NCI-H2196 treated with DMSO at 0.1 percent for 48 hours (cell line): Measurements from ENCODE around the gene LCNL1.
A peak's percentile ranks its signal among the peaks of the same experiment; 100 is the strongest.

Experiments used
- DNase-seq: peaks from one replicate; lab custom pipeline; 2025; ENCODE audit not compliant: unreplicated experiment; lab: John Stamatoyannopoulos, UW

The LCNL1 gene

DNA sequence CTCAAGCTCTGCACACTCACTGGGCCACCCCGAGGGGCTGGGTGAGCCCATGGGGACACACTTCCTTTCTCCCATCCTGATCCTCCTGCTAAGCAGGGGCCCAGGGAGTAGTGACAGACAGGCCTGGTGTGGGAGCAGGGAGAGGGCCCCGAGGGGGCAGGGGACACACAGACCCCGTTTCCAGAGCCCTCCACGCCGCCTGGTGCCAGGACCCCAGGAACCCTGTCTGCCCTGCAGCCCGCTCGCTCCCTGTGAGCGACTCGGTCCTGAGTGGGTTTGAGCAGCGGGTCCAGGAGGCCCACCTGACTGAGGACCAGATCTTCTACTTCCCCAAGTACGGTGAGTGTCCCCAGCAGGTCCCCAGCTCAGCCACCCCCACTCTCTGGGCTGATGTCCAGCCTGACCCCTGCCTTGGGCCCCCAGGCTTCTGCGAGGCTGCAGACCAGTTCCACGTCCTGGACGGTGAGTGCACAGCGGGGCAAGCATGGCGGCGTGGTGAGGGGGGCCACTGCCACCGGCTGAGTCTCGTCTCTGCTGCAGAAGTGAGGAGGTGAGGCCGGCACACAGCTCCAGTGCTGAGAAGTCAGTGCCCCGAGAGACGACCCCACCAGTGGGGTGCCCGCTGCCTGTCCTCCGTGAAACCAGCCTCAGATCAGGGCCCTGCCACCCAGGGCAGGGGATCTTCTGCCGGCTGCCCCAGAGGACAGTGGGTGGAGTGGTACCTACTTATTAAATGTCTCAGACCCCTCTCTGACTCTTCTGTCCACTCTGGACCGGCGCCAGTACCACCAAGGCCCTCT is 36.4 kb upstream of the LCNL1 start:
- DNase-seq = no peak

DNA sequence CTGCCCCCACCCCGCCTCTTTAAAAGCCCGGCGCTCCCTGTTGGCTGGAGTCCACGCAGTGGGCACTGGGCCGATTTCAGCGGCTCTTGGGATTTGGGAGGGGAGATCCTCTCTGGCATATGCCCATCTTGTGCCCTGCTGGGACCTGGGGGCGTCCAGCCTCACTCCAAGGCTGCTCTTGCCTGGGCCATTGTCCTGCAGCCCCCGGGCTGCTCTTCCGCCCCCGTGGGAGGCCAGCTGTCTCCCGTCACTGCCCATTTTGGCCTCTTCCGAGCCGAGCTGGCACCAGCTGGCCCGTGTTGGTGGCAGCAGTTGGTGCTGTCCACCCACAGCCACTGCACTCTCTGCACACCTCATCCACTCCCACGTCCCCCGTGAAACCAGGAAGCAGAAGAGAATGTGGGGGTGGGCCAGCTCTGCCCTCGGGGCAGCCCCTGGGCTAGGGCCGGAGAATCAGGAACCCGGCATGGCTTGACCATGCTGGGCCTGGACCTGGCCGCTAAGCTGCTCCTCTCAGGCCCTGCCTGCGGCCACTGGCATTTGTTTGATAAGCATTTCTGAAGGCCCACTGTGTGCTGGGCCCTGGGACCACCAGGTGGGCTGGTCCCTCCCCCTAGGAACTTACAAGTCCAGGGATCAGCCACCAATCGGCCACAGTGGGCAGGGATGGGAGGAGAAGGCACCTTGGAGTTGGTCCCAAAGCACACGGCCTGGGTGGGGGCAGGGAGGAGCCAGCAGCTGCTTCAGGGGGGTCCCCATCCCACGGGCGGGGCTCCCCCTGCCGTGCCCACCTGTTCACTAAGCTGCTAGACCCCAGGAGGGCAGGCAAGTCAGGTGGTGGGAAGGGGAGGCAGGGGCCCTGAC is 35.5 kb upstream of the LCNL1 start:
- DNase-seq = no peak

DNA sequence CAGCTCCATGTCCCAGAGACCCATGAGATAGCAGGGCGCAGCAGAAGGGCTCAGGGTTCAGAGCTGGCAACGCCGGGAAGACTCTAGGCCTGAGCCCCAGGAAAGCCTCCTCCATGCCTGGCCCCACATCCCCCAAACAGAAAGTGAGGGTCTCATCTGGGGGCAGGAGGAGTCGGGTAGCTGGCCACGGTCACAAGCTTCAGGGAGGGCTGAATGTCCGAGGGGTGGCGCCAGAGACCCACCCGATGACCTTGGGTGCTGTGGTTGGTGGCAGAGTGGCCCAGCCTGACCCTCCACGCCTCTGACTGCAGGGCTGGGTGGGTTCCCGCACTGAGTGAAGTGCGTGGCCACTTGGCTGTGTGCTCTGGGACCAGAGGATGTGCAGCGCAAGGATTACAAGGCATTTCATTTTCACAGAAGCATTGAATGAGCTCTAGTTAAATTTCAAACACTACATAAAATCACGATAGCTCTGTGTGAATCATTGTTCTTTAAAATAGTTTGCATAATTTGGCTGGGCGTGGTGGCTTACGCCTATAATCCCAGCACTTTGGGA is 34.8 kb upstream of the LCNL1 start:
- DNase-seq = peak; percentile 8

DNA sequence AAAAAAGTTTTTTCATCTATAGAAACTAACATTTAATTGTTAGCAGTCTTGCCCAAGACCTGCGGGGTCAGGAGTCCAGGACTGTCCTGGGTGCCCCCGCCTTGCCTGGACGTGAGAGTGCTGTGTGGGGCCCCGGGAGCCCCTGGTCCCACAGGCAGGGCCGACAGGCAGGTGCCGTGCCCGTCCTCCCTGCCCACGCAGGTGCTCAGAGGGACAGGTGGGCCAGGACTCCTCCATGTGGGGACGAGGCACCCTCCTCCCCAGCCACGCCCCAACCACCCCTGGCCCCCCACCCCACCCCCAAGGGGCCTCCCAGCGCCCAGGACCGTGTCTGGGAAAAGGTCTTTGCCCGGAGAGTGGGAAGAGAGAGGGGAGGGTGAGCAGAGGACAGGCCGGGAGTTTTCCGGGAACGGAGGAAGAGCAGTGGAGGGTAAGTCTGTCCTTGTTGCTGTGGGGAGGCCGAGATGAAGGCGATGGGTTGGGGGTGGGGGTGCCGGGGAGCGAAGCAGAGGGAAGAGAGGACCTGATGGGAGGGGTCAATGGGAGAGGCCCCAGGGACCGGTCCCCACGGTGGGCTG is 33.5 kb upstream of the LCNL1 start:
- DNase-seq = no peak

DNA sequence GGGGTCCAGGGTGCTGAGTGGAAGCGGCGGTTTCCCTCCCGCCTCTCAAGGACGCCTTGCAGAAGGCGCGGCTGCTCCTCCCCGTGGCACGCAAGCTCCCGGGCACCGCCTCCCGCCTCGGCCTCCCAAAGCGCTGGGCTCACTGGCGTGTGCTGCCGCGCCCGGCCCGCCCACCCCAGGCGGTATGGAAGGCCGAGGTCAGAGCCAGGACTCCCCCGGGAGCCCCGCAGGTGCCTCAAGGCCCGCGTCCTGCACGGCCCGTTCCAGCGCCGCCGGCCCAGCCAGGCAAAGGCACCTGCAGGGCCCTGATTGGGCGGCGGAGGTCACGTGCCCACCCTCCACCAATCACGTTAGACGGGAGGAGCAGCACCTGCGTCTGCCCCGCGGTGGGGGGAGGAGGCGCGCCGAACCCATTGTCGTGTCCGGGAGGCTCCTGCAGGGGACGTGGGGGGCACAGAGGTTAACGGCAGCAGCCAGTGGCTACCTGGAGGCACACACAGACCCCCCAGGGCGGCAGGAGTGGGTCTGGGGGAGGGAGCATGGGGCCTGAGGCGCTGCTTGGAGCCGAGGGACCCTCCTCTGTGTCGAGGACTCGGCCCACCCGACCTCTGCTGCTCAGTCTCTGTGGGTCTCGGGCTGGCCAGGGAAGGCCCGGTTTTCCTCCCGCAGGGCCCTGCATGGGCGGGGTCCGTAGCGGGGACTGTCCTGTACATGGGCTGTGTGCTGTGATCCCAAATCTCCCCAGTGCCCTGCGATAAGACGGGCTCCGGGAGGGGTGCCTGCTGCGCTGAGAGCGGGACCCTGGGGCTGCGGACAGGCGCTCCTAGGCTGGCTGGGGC is 32.8 kb upstream of the LCNL1 start:
- peak; percentile 83 for DNase-seq

DNA sequence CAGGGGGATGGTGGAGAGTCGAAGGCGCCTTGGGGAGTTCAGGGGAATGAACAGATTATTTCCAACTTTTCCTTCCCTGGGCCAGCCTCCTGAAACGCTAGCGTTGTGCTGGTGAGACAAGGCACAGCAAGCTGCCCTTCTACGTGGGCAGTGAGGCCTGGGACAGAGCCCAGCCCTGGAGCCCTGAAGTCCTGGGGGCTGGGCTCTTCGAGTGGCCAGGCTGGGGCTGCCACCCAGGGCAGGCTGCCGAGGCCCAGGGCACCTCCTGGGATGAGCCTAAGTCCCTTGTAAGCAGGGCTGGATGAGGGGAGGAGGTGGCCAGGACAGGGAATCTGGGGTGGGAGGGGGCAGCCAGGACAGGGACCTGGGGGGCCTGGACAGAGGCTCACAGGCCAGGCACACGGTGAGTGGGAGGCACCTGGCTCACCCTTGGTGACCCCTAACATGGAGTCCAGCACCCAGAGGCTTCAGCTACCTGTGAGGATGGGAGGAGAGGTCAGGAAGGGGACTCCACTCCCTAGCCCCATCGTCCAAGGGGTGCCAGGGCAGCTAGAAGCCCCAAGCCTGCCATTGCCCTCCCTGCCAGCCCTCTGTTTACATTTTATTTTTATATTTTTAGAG is 32.0 kb upstream of the LCNL1 start:
- DNase-seq = no peak

DNA sequence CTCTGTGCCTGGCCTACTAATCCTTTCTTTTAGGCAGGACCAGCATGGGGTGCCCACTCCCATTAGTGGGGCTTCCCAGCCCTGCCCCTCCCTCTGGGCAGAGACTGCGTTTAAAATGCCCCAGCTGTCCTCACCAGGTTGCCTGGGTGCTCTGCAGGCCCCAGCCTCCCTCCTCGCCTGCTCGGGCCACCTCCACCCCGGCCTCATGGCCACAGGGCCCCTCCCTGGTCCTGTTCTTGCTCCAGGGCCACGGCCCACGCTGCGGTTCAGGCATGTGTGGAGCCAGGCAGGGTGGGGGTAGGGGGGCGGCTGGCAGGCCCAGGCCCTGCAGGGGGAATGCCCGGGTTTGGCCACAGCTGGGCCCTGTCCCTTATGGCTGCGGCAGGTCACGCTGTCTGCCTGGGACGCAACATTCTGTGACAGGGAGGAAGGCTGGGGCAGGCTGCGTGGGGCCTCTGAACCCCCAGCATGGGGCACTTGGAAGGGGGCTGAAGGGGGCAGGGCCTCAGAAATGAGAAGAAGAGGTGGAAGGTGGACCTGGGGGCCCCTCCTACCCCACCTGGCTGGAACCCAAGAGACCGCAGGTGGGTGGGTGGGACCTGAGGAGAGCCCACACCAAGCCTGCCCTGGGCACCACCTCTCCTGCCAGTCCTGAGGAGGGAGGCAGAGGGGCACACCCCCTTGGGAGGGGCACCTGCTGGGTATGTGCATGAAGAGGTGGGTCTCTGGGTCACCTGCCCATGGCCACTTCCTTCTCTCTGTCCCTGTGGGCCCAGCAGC is 31.1 kb upstream of the LCNL1 start, which contains the start of gene LCN12:
Gene LCN12, plus strand, starts transcription at position 733 of the 780 bp plus-strand sequence. CDS start 55 bp downstream, outside the sequence.
- no peak for DNase-seq

DNA sequence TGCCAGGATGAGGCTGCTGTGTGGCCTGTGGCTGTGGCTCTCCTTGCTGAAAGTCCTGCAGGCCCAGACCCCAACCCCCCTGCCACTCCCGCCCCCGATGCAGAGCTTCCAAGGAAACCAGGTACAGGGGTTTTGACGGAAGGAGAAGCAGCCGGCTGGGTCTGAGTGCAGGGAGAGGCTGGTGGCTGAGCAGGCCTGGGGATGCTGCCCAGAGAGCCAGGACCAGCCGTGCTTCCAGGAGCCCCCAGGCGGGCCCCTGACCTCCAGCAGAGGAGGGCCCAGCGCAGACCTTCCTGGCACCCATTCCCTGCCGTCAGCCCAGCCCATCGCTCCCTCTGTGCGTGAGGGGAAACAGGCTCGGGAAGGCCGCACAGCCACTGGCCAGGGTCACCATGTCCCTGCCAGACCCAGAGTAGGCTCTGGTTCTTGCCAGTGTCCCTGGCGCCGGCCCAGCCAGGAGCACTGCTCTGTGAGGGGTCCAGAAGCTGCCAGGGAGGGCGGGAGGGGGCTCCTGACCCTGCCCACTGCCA is 30.4 kb upstream of the LCNL1 start:
- DNase-seq = no peak

DNA sequence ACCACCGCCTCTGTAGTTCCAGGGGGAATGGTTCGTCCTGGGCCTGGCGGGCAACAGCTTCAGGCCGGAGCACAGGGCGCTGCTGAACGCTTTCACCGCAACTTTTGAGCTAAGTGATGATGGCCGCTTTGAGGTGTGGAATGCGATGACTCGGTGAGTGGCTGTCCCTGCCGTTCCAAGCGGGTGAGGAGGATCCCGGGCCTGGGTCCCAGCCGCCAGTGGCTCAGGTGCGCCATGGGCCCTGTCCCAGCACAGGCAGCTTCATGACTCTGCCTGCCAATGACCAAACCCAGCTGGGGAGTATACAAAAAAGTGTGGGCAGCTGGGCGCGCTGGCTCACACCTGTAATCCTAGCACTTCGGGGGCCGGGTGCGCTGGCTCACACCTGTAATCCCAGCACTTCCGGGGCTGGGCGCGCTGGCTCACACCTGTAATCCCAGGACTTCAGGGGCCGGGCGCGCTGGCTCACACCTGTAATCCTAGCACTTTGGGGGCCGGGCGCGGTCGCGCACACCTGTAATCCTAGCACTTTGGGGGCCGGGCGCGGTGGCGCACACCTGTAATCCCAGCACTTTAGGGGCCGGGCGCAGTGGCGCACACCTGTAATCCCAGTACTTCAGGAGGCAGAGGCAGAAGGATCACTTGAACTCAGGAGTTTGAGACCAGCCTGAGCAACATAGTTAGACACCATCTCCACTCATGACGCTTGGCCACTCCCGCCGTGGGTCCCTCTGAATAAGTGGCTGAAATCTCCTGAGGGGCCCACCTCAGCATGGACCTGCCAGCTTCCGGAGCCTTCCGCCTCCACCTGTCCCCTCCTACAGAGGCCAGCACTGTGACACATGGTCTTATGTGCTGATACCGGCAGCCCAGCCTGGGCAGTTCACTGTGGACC is 29.7 kb upstream of the LCNL1 start:
- DNase-seq = no peak

DNA sequence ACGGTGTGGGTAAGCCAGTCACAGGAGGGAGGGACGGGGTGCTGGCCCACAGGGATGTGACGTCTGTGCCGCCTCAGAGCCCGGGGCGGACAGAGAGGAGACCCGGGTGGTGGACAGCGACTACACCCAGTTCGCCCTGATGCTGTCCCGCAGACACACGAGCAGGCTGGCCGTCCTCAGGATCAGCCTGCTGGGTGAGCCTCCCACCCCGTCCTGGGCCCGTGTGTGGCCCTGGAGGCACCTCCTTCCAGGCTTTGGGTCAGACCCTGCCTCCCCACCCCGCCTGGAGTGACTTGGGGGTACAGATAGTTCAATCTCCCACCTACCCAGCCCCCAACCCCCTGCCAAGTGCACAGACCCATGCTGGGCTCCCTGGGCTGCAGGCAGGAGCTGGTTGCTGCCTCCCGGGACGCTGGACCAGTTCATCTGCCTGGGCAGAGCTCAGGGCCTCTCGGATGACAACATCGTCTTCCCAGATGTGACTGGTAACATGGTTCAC is 29.0 kb upstream of the LCNL1 start:
- DNase-seq = no peak

DNA sequence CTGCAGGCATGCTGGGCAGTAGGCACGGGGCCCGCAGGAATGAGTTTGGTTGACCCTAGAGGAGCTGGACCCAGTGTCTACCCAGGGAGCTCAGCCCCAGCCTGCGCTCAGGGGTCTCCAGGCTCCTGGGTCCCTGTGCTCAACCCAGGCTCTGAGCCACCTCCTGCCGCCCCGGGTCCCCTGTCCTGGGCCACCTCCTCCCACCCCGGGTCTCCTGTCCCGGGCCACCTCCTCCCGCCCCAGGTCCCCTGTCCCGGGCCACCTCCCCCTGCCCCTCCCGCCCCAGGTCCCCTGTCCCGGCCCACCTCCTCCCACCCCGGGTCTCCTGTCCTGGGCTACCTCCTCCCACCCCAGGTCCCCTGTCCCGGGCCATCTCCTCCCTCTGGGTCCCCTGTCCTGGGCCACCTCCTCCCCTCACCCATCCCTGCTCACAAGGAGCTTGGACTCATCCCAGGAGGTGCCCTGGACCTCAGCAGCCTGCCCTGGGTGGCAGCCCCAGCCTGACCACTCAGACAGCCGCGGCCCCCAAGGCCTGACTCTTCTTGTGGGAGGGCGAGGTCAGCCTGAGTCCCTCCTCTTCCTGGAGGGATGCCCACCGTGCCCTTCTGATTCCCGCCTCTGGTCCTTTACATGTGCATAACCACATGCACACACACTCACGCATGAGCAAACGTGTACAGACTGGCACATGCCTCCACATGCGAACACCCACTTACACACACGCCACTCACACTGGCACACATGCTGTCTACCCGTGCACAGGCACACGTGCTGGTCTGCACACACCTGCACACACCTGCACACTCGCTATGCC is 28.3 kb upstream of the LCNL1 start:
- no peak for DNase-seq

DNA sequence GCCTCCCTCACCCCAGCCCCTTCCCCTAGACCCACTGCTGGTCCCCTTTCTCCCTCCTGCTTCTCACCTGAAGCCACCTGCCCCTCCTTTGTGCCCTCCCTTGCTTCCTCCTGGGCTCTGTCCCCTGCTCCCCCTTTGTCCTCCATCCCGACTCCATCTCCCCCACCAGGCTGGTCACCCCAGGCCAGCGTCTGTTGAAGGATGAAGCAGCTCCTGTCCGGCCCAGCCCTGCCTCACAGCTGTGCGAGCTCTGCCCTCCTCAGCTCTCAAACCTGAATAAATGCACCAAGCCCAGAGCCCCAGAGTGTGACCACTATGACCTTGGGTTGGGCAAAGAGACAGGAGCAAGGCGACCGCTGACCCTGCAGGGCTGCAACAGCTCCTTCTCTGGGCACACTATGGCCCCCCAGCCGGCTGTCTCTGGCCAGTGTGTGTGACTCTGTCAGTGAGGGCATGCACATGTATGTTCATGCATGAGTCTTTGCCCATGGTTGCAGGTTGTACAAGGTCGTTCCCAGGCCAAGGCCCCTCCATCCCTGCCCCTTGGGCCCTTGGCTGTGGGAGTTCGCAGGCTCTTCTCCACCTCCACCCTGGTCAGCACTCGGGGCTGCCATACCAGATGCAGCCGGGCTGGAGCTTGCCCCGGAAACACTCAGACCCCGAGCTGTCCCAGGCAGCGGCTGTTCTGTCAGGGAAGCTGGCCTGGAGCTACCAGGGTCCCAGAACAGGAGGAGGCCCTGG is 27.4 kb upstream of the LCNL1 start:
- DNase-seq = no peak

DNA sequence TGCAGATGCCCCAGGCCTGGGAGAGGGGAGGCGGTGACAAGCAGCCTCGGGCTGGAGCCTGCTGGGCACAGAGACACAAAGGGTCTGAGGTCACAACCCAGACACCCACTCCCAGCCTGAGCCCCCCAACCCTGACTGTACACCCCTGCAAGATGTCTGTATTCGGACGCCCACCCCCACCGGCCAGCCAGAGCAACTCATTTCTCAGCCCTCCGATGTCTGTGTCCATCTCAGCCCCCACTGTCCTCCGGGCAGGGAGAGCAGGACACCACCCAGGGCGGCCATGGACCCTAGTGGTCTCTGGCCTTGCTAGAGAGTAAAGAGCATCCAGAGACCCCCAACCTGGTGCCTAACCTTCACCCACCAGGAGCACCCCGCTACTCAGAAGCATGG is 26.9 kb upstream of the LCNL1 start:
- no peak for DNase-seq

DNA sequence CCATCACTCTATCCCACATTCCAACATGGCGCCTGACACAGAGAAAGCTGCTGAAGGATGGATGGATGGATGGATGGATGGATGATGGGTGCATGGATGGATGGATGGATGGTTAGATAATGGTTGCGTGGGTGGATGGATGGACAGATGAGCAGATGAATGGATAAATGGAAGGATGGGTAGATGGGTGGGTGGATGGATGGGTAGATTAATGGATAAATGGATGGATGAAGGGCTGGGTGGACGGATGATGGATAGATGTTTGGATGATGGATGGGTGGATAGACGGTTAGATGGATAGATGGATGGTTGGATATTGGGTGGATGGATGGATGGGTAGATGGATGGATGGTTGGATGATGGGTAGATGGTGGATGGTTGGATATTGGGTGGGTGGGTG is 26.2 kb upstream of the LCNL1 start:
- no peak for DNase-seq

DNA sequence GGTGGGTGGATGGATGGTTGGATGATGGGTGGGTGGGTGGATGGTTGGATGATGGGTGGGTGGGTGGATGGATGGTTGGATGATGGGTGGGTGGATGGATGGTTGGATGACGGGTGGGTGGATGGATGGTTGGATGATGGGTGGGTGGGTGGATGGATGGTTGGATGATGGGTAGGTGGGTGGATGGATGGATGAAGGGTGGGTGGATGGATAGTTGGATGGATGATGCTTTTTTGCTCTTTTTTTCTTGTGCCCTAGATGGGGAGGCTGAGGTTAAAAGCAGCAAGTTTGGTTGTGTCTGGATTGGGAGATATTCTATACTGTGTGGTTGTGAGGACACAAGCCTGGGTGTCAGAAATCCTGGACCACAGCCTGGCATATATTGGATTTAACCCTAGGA is 25.3 kb upstream of the LCNL1 start:
- DNase-seq = no peak

DNA sequence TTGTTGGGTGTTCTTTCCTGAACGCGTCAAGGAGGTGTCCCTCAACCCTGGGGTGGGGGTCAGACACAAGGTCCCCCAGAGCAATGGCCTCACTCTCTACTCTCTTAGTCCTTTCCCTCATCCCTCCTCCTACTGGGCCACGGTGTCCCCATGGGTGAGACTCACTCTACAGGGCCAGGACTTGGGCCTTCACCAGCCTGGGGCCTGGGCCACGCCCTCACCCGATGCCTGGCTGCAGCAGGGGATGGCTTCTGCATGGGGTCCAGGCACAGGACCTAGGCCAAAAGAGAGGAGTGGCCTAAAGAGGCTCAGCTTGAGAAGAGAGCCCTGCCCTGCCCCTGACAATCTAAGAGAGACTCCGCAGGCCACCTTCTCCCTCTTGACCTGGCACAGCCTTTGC is 24.9 kb upstream of the LCNL1 start:
- no peak for DNase-seq
